GM12878 (cell line): Measurements from ENCODE around the gene ANKRD34C. TPM values are rescaled to one million over a fixed set of nuclear protein-coding genes. Genes with fewer than 3 reads are reported as not detected.

Source experiments
- ATAC-seq: fragments of 200-7000 bp; cut with Tn5 transposase; 3 replicates; pipeline ENCODE4 v1.9.1; 2020; ENCODE audit warnings: mild to moderate bottlenecking, moderate library complexity
- BruUV-seq: library from RNA; stranded (reverse); fragments of 400-500 nt; replicated peaks from 2 replicates; lab custom pipeline; 2021; lab: Mats Ljungman, UMichigan
- CTCF ChIA-PET: fragments of 300-600 bp; sonication (Branson Sonifier 250); formaldehyde crosslinking; extraction: SDS; loops from one replicate; lab custom pipeline; 2021; ENCODE audit warnings: inconsistent platforms; lab: Yijun Ruan, JAX
- POLR2A ChIA-PET: fragments of 350-600 bp; formaldehyde crosslinking; extraction: SDS; loops from one replicate; lab custom pipeline; 2021; ENCODE audit warnings: inconsistent platforms; lab: Charles Lee
- RAD21 ChIA-PET: fragments of 300-600 bp; sonication (Branson Sonifier 250); formaldehyde crosslinking; loops from one replicate; lab custom pipeline; 2023; ENCODE audit warnings: antibody characterized with exemption; ENCODE audit not compliant: unreplicated experiment; lab: Charles Lee
- SMC1A ChIA-PET: fragments of 300-600 bp; sonication (Branson Sonifier 250); formaldehyde crosslinking; loops from one replicate; lab custom pipeline; 2023; ENCODE audit not compliant: unreplicated experiment, uncharacterized antibody; lab: Charles Lee
- DNase-seq: peaks from one replicate; pipeline ENCODE4 v3.0.0-alpha.2; 2011; ENCODE audit warnings: low read depth, low spot score
- FAIRE-seq: peaks from 3 replicates; lab custom pipeline; 2011; peaks lifted over from hg19 to GRCh38; lab: Jason Lieb, UNC
- H2AFZ ChIP-seq: 2 replicates; pipeline ENCODE4 v1.6.0; 2011; ENCODE audit warnings: low read depth, low read length, control low read depth; ENCODE audit not compliant: control insufficient read depth
- H3K27ac ChIP-seq: 2 replicates; pipeline ENCODE4 v1.5.1; 2011; ENCODE audit warnings: control low read depth; ENCODE audit not compliant: control insufficient read depth, insufficient read depth
- H3K27me3 ChIP-seq, 2 experiments: replicated peaks in 1 of 2; 2 replicates each; pipeline versions ENCODE4 v1.6.0 to v1.6.1; 2011; ENCODE audit warnings: low read length in 1 of 2; ENCODE audit not compliant: control insufficient read depth in 2 of 2, insufficient read depth in 2 of 2
- H3K36me3 ChIP-seq, 2 experiments: 2 replicates each; pipeline ENCODE4 v1.5.1; 2011; ENCODE audit warnings: low read length in 1 of 2; ENCODE audit not compliant: control insufficient read depth in 2 of 2, insufficient read depth in 2 of 2
- H3K4me1 ChIP-seq: 2 replicates; pipeline ENCODE4 v1.6.1; 2011; ENCODE audit warnings: mild to moderate bottlenecking, low read length, moderate library complexity, mixed read lengths; ENCODE audit not compliant: control insufficient read depth, insufficient read depth
- H3K4me2 ChIP-seq: 2 replicates; pipeline ENCODE4 v1.6.0; 2011; ENCODE audit warnings: control low read depth; ENCODE audit not compliant: control insufficient read depth, insufficient read depth
- H3K4me3 ChIP-seq: fragments of 200-600 bp; sonication (generic); 2 replicates; pipeline ENCODE4 v1.5.1; 2016
- H3K79me2 ChIP-seq: 2 replicates; pipeline ENCODE4 v1.6.0; 2011; ENCODE audit warnings: low read length; ENCODE audit not compliant: control insufficient read depth, insufficient read depth
- H3K9ac ChIP-seq: 2 replicates; pipeline ENCODE4 v1.8.0; 2011; ENCODE audit warnings: low read length, control low read depth, mixed read lengths; ENCODE audit not compliant: control insufficient read depth, insufficient read depth
- H3K9me3 ChIP-seq: replicated peaks from 3 replicates; pipeline ENCODE4 v1.5.1; 2011; ENCODE audit warnings: mild to moderate bottlenecking, low read length; ENCODE audit not compliant: control insufficient read depth, insufficient read depth
- H4K20me1 ChIP-seq: 2 replicates; pipeline ENCODE4 v1.6.0; 2011; ENCODE audit not compliant: control insufficient read depth, insufficient read depth
- BHLHE40 ChIP-seq, 2 experiments: fragments of 450-650 bp in 1 of 2; IDR thresholded peaks; 2 replicates each; pipeline ENCODE4 v1.6.1; 2011 to 2017; ENCODE audit warnings: low read depth in 2 of 2, borderline replicate concordance in 1 of 2, improper control_type of control experiment in 1 of 2, low read length in 1 of 2, mild to moderate bottlenecking in 1 of 2
- ETV6 ChIP-seq, 2 experiments: fragments of 450-650 bp in 1 of 2; IDR thresholded peaks in 1 of 2; conservative IDR thresholded peaks in 1 of 2; 2 replicates each; pipeline ENCODE4 v1.6.1; 2014; ENCODE audit warnings: antibody characterized with exemption in 1 of 2, borderline replicate concordance in 1 of 2, low read depth in 1 of 2, mild to moderate bottlenecking in 1 of 2, moderate library complexity in 1 of 2
- IKZF1 ChIP-seq: fragments of 450-650 bp; conservative IDR thresholded peaks from 2 replicates; pipeline ENCODE4 v1.6.1; 2017; ENCODE audit warnings: antibody characterized with exemption, mild to moderate bottlenecking
- JUNB ChIP-seq: IDR thresholded peaks from 2 replicates; pipeline ENCODE4 v1.6.1; 2016; ENCODE audit warnings: antibody characterized with exemption, mild to moderate bottlenecking
- KAT2A ChIP-seq: conservative IDR thresholded peaks from 2 replicates; pipeline ENCODE4 v1.6.1; 2011; ENCODE audit warnings: low read depth, low read length; ENCODE audit not compliant: control insufficient read depth
- KDM1A ChIP-seq: fragments of 200-600 bp; sonication (generic); IDR thresholded peaks from 2 replicates; pipeline ENCODE4 v1.6.1; 2016; ENCODE audit warnings: borderline replicate concordance
- LARP7 ChIP-seq: fragments of 450-650 bp; IDR thresholded peaks from 2 replicates; pipeline ENCODE4 v1.6.1; 2017; ENCODE audit warnings: mild to moderate bottlenecking
- RBBP5 ChIP-seq: fragments of 200-600 bp; sonication (generic); conservative IDR thresholded peaks from 2 replicates; pipeline ENCODE4 v1.6.1; 2016
- ZNF384 ChIP-seq: IDR thresholded peaks from 2 replicates; pipeline ENCODE4 v1.6.1; 2012; ENCODE audit warnings: low read depth, mild to moderate bottlenecking, low read length, improper control_type of control experiment, borderline replicate concordance
- WGBS: methylation state at CpG from one replicate; pipeline ENCODE4 v1.1.6; 2016; ENCODE audit warnings: low lambda C conversion rate; ENCODE audit not compliant: insufficient replicate concordance, insufficient coverage; ENCODE audit errors: missing lambda C conversion rate; 5-methylcytosine and 5-hydroxymethylcytosine counted together
- in situ Hi-C: fragments of 300-500 bp; cut with MboI; formaldehyde crosslinking; loops from 9 replicates; pipeline ENCODE4 v1.14.3; 2018; ENCODE audit warnings: mixed read lengths
- intact Hi-C: fragments of 100-400 bp; cut with micrococcal nuclease; formaldehyde crosslinking; loops from one replicate; pipeline ENCODE4 v1.14.2; 2022; ENCODE audit not compliant: unreplicated experiment
- polyA plus RNA-seq, 11 experiments: library from polyadenylated mRNA; depleted of rRNA in 4 of 11; unstranded in 6 of 11; stranded (reverse) in 5 of 11; fragments of >200 nt; fragmentation: Nextera tagmentation in 4 of 11; fragmentation: Illumina TruSeq in 1 of 11; extraction: Ambion mirVana in 4 of 11; extraction: Trizol in 1 of 11; gene quantifications; 1 replicate in 1 of 11; 2 replicates in 10 of 11; pipeline versions ENCODE4 v1.2.1 to v1.2.3, GENCODE V29; 2011 to 2016; ENCODE audit warnings: inconsistent platforms in 2 of 11, missing spikeins in 2 of 11, low read depth in 1 of 11
- total RNA-seq, 4 experiments: library from RNA; depleted of rRNA in 3 of 4; stranded (reverse); fragments of >200 nt in 3 of 4; fragmentation: Illumina TruSeq in 1 of 4; extraction: Trizol in 1 of 4; gene quantifications; 2 replicates each; pipeline versions ENCODE4 v1.2.1 to v1.2.3, GENCODE V29; 2013 to 2021

ANKRD34C gene
- total and polyA plus RNA-seq, 10 of the 15 experiments (the other 5 are each of a cell fraction or from before 2014, with no cell fraction given): 0.01 TPM; not detected in 9

DNA sequence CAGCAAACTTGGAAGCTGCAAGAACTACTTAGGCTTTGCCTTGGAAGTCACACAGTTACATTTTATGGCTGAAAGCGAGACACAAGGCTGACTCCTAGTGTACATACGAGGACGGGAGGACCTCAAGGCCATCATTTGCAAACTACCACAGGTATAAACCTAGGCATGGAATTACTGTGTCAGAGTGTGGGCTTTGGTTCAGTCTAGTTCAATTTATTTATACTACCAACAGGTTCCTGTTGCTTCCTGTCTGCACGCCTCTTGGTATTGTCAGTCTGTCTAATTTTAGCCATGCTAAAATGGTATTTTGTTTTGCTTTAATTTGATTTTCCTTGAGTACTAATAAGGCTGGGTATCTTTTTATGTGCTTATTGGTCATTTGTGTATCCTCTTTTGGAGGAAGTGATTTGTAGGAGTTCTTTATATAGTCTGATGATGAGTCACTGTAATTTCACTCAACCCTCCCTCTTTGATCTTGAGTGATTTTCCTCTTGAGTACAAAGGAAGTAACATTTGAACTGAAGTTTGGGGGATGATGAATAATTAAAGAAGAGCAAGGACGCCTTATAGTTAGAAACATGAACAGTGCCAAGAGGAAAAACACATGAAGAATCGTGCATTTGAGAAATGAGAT lies 8.2 kb downstream of the ANKRD34C start:
- Histone ChIP-seq H3K9me3 (no peaks in the 10 kb centered on the region), H2AFZ (no peak overlapping the region), H3K4me3 (no peak overlapping the region), H4K20me1 (no peaks in the 10 kb centered on the region), H3K27me3 (peaks cover 0 to 3% of the 10 kb centered on the region in 2 experiments; a peak in 1 of 4 replicates), H3K4me2 (no peak overlapping the region), H3K4me1 (no peaks in the 10 kb centered on the region; the same call in 1 of the 2 replicates), H3K27ac (no peak overlapping the region), H3K9ac (no peak overlapping the region), H3K36me3 (no peaks in the 10 kb centered on the region), H3K79me2 (no peaks in the 10 kb centered on the region)
- BruUV-seq: no TSS peak
- ATAC-seq (no peak), FAIRE-seq (no peak), DNase-seq (no peak)
- ChIA-PET RAD21 (no interaction called here), CTCF (no interaction called here), SMC1A (no interaction called here), POLR2A (interaction anchor here (0.6 kb wide), 1 partner anchor 1660 kb away, joined by 4 read pairs; no protein-coding TSS in a partner anchor)
- in situ Hi-C loops: no loop called here
- TF ChIP-seq LARP7 (no peak), ZNF384 (no peak), JUNB (no peak), KDM1A (no peak), BHLHE40 (IDR thresholded peaks at IDR 0.05; ENCODE audit: borderline replicate concordance in 1 of 2, low read depth in 2 of 2, low read length in 1 of 2) (no peak), RBBP5 (no peak), ETV6 (conservative IDR thresholded peaks at IDR 0.05 in 1 of 2, IDR thresholded peaks at IDR 0.05 in 1 of 2; ENCODE audit: borderline replicate concordance in 1 of 2, low read depth in 1 of 2) (no peak), IKZF1 (no peak), KAT2A (no peak)
- WGBS: 3% methylated on average over 6 of the region's 6 CpGs
- intact Hi-C loops: no loop called here
